Colonic mucosa (tissue), 4 donors: Measurements from ENCODE around the gene TTC36. TPM values are rescaled to one million over a fixed set of nuclear protein-coding genes. Genes with fewer than 3 reads are reported as not detected.
"Not testable (repeated sequence)": the region's sequence is repeated elsewhere in the genome, so short reads cannot be mapped to it uniquely, and the experiment has no call there.

Source experiments
- DNase-seq: peaks from one replicate; pipeline ENCODE4 v3.0.0-alpha.2; 2020
- H3K27ac ChIP-seq: fragments of 200-600 bp; one replicate; pipeline ENCODE4 v1.8.0; 2021
- H3K27me3 ChIP-seq: fragments of 200-600 bp; one replicate; pipeline ENCODE4 v1.8.0; 2021
- H3K36me3 ChIP-seq: fragments of 200-600 bp; one replicate; pipeline ENCODE4 v1.8.0; 2021
- H3K4me1 ChIP-seq: fragments of 200-600 bp; one replicate; pipeline ENCODE4 v1.8.0; 2021; ENCODE audit warnings: mild to moderate bottlenecking
- H3K4me3 ChIP-seq: fragments of 200-600 bp; one replicate; pipeline ENCODE4 v1.8.0; 2021
- H3K9ac ChIP-seq, 2 donors: one replicate each; pipeline ENCODE4 v1.7.0; 2013; ENCODE audit warnings: control low read depth in 2 of 2, low read depth in 2 of 2, low read length in 2 of 2
- H3K9me3 ChIP-seq: fragments of 200-600 bp; one replicate; pipeline ENCODE4 v1.8.0; 2021
- CTCF ChIP-seq: fragments of 200-600 bp; IDR thresholded peaks from one replicate; pipeline ENCODE4 v1.8.0; 2022; ENCODE audit warnings: antibody characterized with exemption, mild to moderate bottlenecking
- intact Hi-C: fragments of 100-400 bp; cut with DNase I; formaldehyde crosslinking; loops from one replicate; pipeline ENCODE4 v1.14.1; 2022
- total RNA-seq, 2 donors: library from RNA; stranded (reverse); fragmentation: NEBNext Ultra II Directional in 1 of 2; extraction: Animal tissue kit (Norgen Biotek cat#: 25700) in 1 of 2; gene quantifications; one replicate each; pipeline ENCODE4 v1.2.1, GENCODE V29; 2021
- donor health status: healthy.
- donor health status: DM: no; HTN: no; CAD: no.
- donor health status: DM: no; HTN: no; CAD: no.

Gene TTC36
- total RNA-seq: under 1 TPM; 0.35 to 0.66 TPM

- DNase-seq: no peak
Measured at GRCh38 chr11:118527109-118527508, at the start of gene TTC36. TTC36 (plus strand) TSS chr11:118527474; CDS start chr11:118527495, 21 bp downstream.

DNA sequence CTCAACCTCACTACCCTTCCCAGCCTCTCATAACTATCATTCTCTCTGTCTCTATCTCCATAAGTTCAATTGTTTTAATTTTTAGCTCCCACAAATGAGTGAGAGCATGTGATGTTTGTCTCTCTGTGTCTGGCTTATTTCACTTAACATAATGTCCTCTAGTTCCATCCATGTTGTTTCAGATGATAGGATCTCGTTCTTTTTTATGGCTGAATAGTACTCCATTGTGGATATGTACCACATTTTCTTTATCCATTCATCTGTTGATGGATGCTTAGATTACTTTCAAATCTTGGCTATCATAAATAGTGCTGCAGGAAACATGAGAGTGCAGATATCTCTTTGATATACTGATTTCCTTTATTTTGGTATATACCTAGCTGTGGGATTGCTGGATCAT lies 46.0 kb upstream of the TTC36 start:
- peaks cover 35% of the 10 kb centered on the region for H3K36me3 ChIP-seq
- intact Hi-C loops: loop anchor here (5.0 to 10.0 kb wide), 2 partner anchors 94 to 186 kb away; no protein-coding TSS in a partner anchor
- not testable (repeated sequence) for H3K9ac ChIP-seq, H3K4me1 ChIP-seq, H3K27ac ChIP-seq, H3K4me3 ChIP-seq, DNase-seq, H3K27me3 ChIP-seq, H3K9me3 ChIP-seq

More at GRCh38 chr11:118527109-118527508, at the start of gene TTC36:
- Histone ChIP-seq H3K9me3 (no peaks in the 10 kb centered on the region), H3K4me1 (peaks cover 14% of the 10 kb centered on the region), H3K27me3 (no peaks in the 10 kb centered on the region), H3K36me3 (no peaks in the 10 kb centered on the region), H3K4me3 (no peak within 1 kb of the TSS), H3K9ac (no peak within 1 kb of the TSS), H3K27ac (no peak within 1 kb of the TSS)
- intact Hi-C loops: no loop called here
- TF ChIP-seq CTCF: no peak

- no peak overlapping the region for H3K27ac ChIP-seq
- no peaks in the 10 kb centered on the region for H3K27me3 ChIP-seq
- no peaks in the 10 kb centered on the region for H3K4me1 ChIP-seq
- intact Hi-C loops: loop anchor here (5.0 to 10.0 kb wide), 2 partner anchors 97 to 190 kb away; no protein-coding TSS in a partner anchor
- H3K36me3 ChIP-seq: peaks cover 24% of the 10 kb centered on the region
- no peak for DNase-seq
- no peak overlapping the region for H3K4me3 ChIP-seq
- H3K9me3 ChIP-seq: no peaks in the 10 kb centered on the region
- no peak for TF ChIP-seq CTCF
- H3K9ac ChIP-seq: no peak overlapping the region
Measured at GRCh38 chr11:118484405-118484804, 42.9 kb upstream of the TTC36 start.

DNA sequence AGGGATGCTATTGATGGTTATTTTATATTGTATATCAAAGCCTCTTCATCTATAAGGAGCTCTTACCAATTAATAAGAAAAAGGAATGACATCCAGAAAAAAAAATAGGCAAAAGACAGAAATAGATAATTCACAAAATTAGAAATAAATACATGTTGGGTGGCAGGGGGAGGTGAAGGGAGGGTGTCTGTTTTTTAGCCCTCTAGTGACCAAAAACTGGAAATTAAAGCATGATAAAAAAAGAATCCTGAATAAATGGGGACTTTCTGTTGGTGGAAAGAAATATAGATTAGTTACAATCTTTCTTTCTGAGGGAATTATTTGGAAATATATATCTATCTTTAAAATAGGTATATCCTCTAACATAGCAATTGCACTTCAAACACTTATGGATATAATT lies 42.0 kb upstream of the TTC36 start:
- Histone ChIP-seq H3K9me3 (no peaks in the 10 kb centered on the region), H3K4me3 (no peak overlapping the region), H3K9ac (no peak overlapping the region), H3K4me1 (no peaks in the 10 kb centered on the region), H3K27me3 (no peaks in the 10 kb centered on the region), H3K36me3 (peaks cover 30% of the 10 kb centered on the region), H3K27ac (no peak overlapping the region)
- intact Hi-C loops: loop anchor here (5.0 to 10.0 kb wide), 2 partner anchors 83 to 190 kb away; partner anchors contain the start of gene ATP5MG
- TF ChIP-seq CTCF: no peak
- no peak for DNase-seq

DNA sequence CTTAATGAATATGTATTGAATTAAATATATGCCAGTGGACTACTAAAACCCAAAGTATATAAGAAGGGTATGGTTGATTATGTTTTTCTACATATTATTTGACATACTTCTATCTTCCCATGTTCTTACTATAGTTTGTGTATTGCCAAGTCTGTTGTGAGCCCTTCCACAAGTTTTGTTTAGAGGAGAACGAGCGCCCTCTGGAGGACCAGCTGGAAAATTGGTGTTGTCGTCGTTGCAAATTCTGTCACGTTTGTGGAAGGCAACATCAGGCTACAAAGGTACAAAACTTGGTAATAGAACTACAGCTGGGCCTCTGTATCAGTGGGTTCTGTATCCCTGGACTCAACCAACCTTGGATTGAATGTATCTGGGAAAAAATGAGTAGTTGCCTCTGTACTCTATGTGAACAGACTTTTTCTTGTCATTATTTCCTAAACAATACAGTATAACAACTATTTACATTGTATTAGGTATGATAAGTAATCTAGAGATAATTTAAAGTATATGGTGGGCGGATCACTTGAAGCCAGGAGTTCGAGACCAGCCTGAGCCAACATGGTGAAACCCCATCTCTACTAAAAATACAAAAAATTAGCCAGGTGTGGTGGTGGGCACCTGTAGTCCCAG lies 38.7 kb upstream of the TTC36 start:
- no peak overlapping the region for H3K4me3 ChIP-seq
- no peaks in the 10 kb centered on the region for H3K27me3 ChIP-seq
- peak; percentile 74 for DNase-seq
- no peak overlapping the region for H3K27ac ChIP-seq
- H3K36me3 ChIP-seq: peaks cover 29% of the 10 kb centered on the region
- H3K4me1 ChIP-seq: no peaks in the 10 kb centered on the region
- TF ChIP-seq CTCF: peak; percentile 66
- no peaks in the 10 kb centered on the region for H3K9me3 ChIP-seq
- H3K9ac ChIP-seq: no peak overlapping the region
- intact Hi-C loops: loop anchor here (5.0 to 10.0 kb wide), 2 partner anchors 86 to 194 kb away; partner anchors contain the start of gene ATP5MG

- no peaks in the 10 kb centered on the region for H3K27me3 ChIP-seq
- intact Hi-C loops: no loop called here
- H3K4me1 ChIP-seq: no peaks in the 10 kb centered on the region
- no peak overlapping the region for H3K9ac ChIP-seq
- DNase-seq: no peak
- H3K36me3 ChIP-seq: peaks cover 22% of the 10 kb centered on the region
- no peak overlapping the region for H3K27ac ChIP-seq
- H3K4me3 ChIP-seq: no peak overlapping the region
- H3K9me3 ChIP-seq: no peaks in the 10 kb centered on the region
- TF ChIP-seq CTCF: no peak
Measured at GRCh38 chr11:118491041-118491440, 36.2 kb upstream of the TTC36 start.
